HepG2 (cell line): ENCODE measurements around the gene MAP2K3. TPM values are rescaled to one million over a fixed set of nuclear protein-coding genes. Genes with fewer than 3 reads are reported as not detected.

Experiments
- ATAC-seq: fragments of 200-7000 bp; cut with Tn5 transposase; 3 replicates; pipeline ENCODE4 v1.9.1; 2020; ENCODE audit warnings: mild to moderate bottlenecking, moderate library complexity
- BruUV-seq: library from RNA; stranded (reverse); fragments of 400-500 nt; replicated peaks from 2 replicates; lab custom pipeline; 2021; lab: Mats Ljungman, UMichigan
- CTCF ChIA-PET: fragments of 300-600 bp; formaldehyde crosslinking; extraction: SDS; loops from one replicate; lab custom pipeline; 2021; ENCODE audit warnings: low total read pairs, inconsistent platforms, low intra/inter-chr PET ratio; lab: Yijun Ruan, JAX
- POLR2A ChIA-PET: fragments of 350-600 bp; sonication (Branson Sonifier 250); formaldehyde crosslinking; loops from one replicate; lab custom pipeline; 2020; ENCODE audit warnings: antibody characterized with exemption, inconsistent platforms; lab: Yijun Ruan, JAX
- DNase-seq: peaks from one replicate; pipeline ENCODE4 v3.0.0-alpha.2; 2015; ENCODE audit warnings: low spot score
- FAIRE-seq: peaks from 3 replicates; lab custom pipeline; 2011; peaks lifted over from hg19 to GRCh38; lab: Jason Lieb, UNC
- H2AFZ ChIP-seq: one replicate; pipeline ENCODE4 v1.6.1; 2011; ENCODE audit warnings: low read length, inconsistent platforms
- H3K27ac ChIP-seq: fragments of 300-600 bp; 3 replicates; pipeline ENCODE4 v1.8.0; 2011; ENCODE audit warnings: mixed run types, mild to moderate bottlenecking, mixed read lengths, low read length, inconsistent platforms; ENCODE audit not compliant: insufficient read depth; ENCODE audit errors: extremely low read length
- H3K27me3 ChIP-seq, 2 experiments: fragments of 200-600 bp in 1 of 2; 2 replicates in 1 of 2; 3 replicates in 1 of 2; pipeline versions ENCODE4 v1.6.0 to v1.8.0; 2011; ENCODE audit warnings: low read length in 2 of 2, mild to moderate bottlenecking in 2 of 2, moderate library complexity in 2 of 2, inconsistent platforms in 1 of 2; ENCODE audit not compliant: insufficient read depth in 2 of 2, control insufficient read depth in 1 of 2
- H3K36me3 ChIP-seq, 2 experiments: fragments of 200-600 bp in 1 of 2; replicated peaks in 1 of 2; 2 replicates in 1 of 2; 3 replicates in 1 of 2; pipeline versions ENCODE4 v1.5.1 to v1.8.0; 2011; ENCODE audit warnings: low read length in 2 of 2, inconsistent platforms in 1 of 2; ENCODE audit not compliant: insufficient read depth in 2 of 2, control insufficient read depth in 1 of 2
- H3K4me1 ChIP-seq: 2 replicates; pipeline ENCODE4 v1.5.1; 2012; ENCODE audit warnings: low read length, inconsistent platforms; ENCODE audit not compliant: insufficient read depth
- H3K4me2 ChIP-seq: 2 replicates; pipeline ENCODE4 v1.6.0; 2011; ENCODE audit warnings: low read depth, low read length, inconsistent platforms
- H3K4me3 ChIP-seq, 3 experiments: fragments of 200-600 bp in 1 of 3; sonication (generic), shearing (Covaris generic) in 1 of 3; replicated peaks in 1 of 3; 2 replicates each; pipeline ENCODE4 v1.5.1; 2011 to 2016; ENCODE audit warnings: low read length in 3 of 3, inconsistent platforms in 2 of 3, low read depth in 2 of 3, mild to moderate bottlenecking in 2 of 3, control low read depth in 1 of 3, mixed read lengths in 1 of 3; ENCODE audit not compliant: insufficient read depth in 1 of 3
- H3K79me2 ChIP-seq: one replicate; pipeline ENCODE4 v1.6.1; 2011; ENCODE audit warnings: low read length, inconsistent platforms; ENCODE audit not compliant: insufficient read depth
- H3K9ac ChIP-seq: 2 replicates; pipeline ENCODE4 v1.6.0; 2011; ENCODE audit warnings: mild to moderate bottlenecking, low read depth, low read length, inconsistent platforms; ENCODE audit not compliant: insufficient read depth
- H3K9me3 ChIP-seq: 2 replicates; pipeline ENCODE4 v1.5.1; 2012; ENCODE audit warnings: mild to moderate bottlenecking, low read length
- H4K20me1 ChIP-seq: 2 replicates; pipeline ENCODE4 v1.6.0; 2011; ENCODE audit warnings: inconsistent platforms, mild to moderate bottlenecking, low read length, moderate library complexity; ENCODE audit not compliant: insufficient read depth
- GLI4 ChIP-seq: sonication (generic); formaldehyde crosslinking; IDR thresholded peaks from 2 replicates; pipeline ENCODE4 v1.5.1; 2020; ENCODE audit warnings: missing genetic modification reagents, mild to moderate bottlenecking, moderate library complexity, borderline replicate concordance
- NFATC3 ChIP-seq: sonication (generic); formaldehyde crosslinking; IDR thresholded peaks from 2 replicates; pipeline ENCODE4 v1.5.1; 2020; ENCODE audit warnings: mild to moderate bottlenecking, missing genetic modification reagents
- STAG1 ChIP-seq: sonication (generic); formaldehyde crosslinking; IDR thresholded peaks from 2 replicates; pipeline ENCODE4 v1.4.0; 2020; ENCODE audit warnings: missing genetic modification reagents
- TBX2 ChIP-seq: sonication (generic); formaldehyde crosslinking; IDR thresholded peaks from 2 replicates; pipeline ENCODE4 v1.5.0; 2020; ENCODE audit warnings: missing genetic modification reagents, mild to moderate bottlenecking, borderline replicate concordance
- TRIM24 ChIP-seq: sonication (generic); formaldehyde crosslinking; IDR thresholded peaks from 2 replicates; pipeline ENCODE4 v1.8.0; 2022; ENCODE audit warnings: mild to moderate bottlenecking, missing genetic modification reagents
- ZIK1 ChIP-seq: sonication (generic); formaldehyde crosslinking; IDR thresholded peaks from 2 replicates; pipeline ENCODE4 v1.5.0; 2020; ENCODE audit warnings: mild to moderate bottlenecking, low read depth, missing genetic modification reagents, borderline replicate concordance
- ZKSCAN5 ChIP-seq: sonication (generic); formaldehyde crosslinking; IDR thresholded peaks from 2 replicates; pipeline ENCODE4 v1.5.1; 2020; ENCODE audit warnings: mild to moderate bottlenecking, missing genetic modification reagents
- ZNF343 ChIP-seq: sonication (generic); formaldehyde crosslinking; IDR thresholded peaks from 2 replicates; pipeline ENCODE4 v1.4.0; 2020; ENCODE audit warnings: mild to moderate bottlenecking, missing genetic modification reagents
- ZNF350 ChIP-seq: sonication (generic); formaldehyde crosslinking; IDR thresholded peaks from 2 replicates; pipeline ENCODE4 v1.4.0; 2020; ENCODE audit warnings: mild to moderate bottlenecking, low read depth, missing genetic modification reagents, borderline replicate concordance
- ZNF629 ChIP-seq: sonication (generic); formaldehyde crosslinking; conservative IDR thresholded peaks from 2 replicates; pipeline ENCODE4 v1.5.0; 2020; ENCODE audit warnings: missing genetic modification reagents
- WGBS: methylation state at CpG from one replicate; pipeline ENCODE4 v1.1.6; 2017; ENCODE audit warnings: low lambda C conversion rate; 5-methylcytosine and 5-hydroxymethylcytosine counted together
- in situ Hi-C: cut with HindIII; loops from 2 replicates; pipeline ENCODE4 v1.10.0; 2017; ENCODE audit warnings: low pct_unique_long_range_greater_than_20kb; ENCODE audit not compliant: extremely low pct_ligation_motif_present
- intact Hi-C: fragments of 100-400 bp; cut with micrococcal nuclease; formaldehyde crosslinking; loops from one replicate; pipeline ENCODE4 v1.10.0; 2022; ENCODE audit not compliant: unreplicated experiment
- polyA plus RNA-seq, 8 experiments: library from polyadenylated mRNA; depleted of rRNA in 3 of 8; stranded (reverse) in 7 of 8; unstranded in 1 of 8; fragments of >200 nt; fragmentation: Illumina TruSeq in 4 of 8; extraction: Trizol in 4 of 8; gene quantifications; 2 replicates each; pipeline versions ENCODE4 v1.2.1 to v1.2.3, GENCODE V29; 2011 to 2016; ENCODE audit warnings: low read depth in 4 of 8, missing spikeins in 1 of 8, mixed read lengths in 1 of 8; ENCODE audit not compliant: insufficient read depth in 1 of 8
- total RNA-seq, 5 experiments: library from RNA; depleted of rRNA; stranded (reverse); fragments of >200 nt; fragmentation: Illumina TruSeq; extraction: Trizol; gene quantifications; 2 replicates each; pipeline ENCODE4 v1.2.3, GENCODE V29; 2016; ENCODE audit warnings: low read depth in 1 of 5
- TF ChIP-seq, protein P1 (sequence below): sonication (generic); formaldehyde crosslinking; IDR thresholded peaks from 2 replicates; pipeline ENCODE4 v1.5.0; 2020; ENCODE audit warnings: mild to moderate bottlenecking, missing genetic modification reagents, borderline replicate concordance
- TF ChIP-seq, protein P2 (sequence below): IDR thresholded peaks from 2 replicates; pipeline ENCODE4 v1.6.1; 2016; ENCODE audit warnings: missing biosample characterization, missing genetic modification reagents, low read depth
- TF ChIP-seq, protein P3 (sequence below): sonication (generic); formaldehyde crosslinking; IDR thresholded peaks from 2 replicates; pipeline ENCODE4 v1.5.0; 2020; ENCODE audit warnings: mild to moderate bottlenecking, missing genetic modification reagents, moderate library complexity

The MAP2K3 gene
- total and polyA plus RNA-seq, 2 of the 13 experiments (the other 11 are each of a cell fraction or from before 2014, with no cell fraction given), result 20.5 to 27.4 TPM

DNA sequence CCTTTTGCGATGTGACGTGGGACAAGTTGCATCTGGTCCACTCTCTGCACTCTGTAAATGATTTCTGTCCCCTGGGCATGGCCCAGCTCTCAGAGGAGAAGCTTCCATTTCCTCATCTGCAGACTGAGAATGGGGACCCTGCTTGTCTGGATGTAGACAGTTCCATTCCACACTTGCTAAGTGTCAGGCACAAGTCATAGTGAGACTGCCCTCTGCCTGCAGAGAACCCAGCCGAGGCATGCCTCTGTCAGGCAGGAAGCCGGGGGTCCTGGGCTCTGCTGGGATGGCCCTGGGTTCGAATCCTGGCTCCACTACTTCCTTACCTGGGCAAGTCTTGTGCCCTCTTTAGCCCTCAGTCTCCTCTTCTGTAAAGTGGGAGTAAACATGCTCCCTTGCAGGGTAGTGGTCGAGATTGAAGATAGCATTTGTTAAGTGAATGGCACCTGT lies 4.1 kb downstream of the MAP2K3 start:
- 69% methylated on average over 6 of the region's 6 CpGs for WGBS
- Histone ChIP-seq H3K4me1 (peaks cover 34% of the 10 kb centered on the region), H3K27ac (peak overlapping the region; percentile 90), H3K27me3 (no peaks in the 10 kb centered on the region; a peak in 3 of 5 replicates), H3K9me3 (no peaks in the 10 kb centered on the region), H3K36me3 (peaks cover 9 to 14% of the 10 kb centered on the region in 2 experiments), H4K20me1 (peaks cover 30% of the 10 kb centered on the region), H3K79me2 (peaks cover 79% of the 10 kb centered on the region), H3K4me3 (peak overlapping the region; percentile 54 to 95 (median 61)), H3K4me2 (peak overlapping the region; percentile 93), H3K9ac (peak overlapping the region; percentile 68), H2AFZ (no peak overlapping the region)
- no TSS peak for BruUV-seq
- ATAC-seq (no peak), FAIRE-seq (no peak), DNase-seq (no peak)
- ChIA-PET CTCF (no interaction called here), POLR2A (interaction anchor here (3.6 to 4.1 kb wide), 2 partner anchors 14 to 245 kb away, joined by 16 to 56 read pairs; partner anchors contain the start of gene USP22)
- in situ Hi-C loops (loop anchor here (10.0 kb wide), 2 partner anchors 164 to 166 kb away; partner anchors contain the start of gene DHRS7B), intact Hi-C loops (loop anchor here (5.0 to 10.0 kb wide), 2 partner anchors 36 to 244 kb away; partner anchors contain the start of genes NATD1 and USP22)
- TF ChIP-seq, protein P1, sequence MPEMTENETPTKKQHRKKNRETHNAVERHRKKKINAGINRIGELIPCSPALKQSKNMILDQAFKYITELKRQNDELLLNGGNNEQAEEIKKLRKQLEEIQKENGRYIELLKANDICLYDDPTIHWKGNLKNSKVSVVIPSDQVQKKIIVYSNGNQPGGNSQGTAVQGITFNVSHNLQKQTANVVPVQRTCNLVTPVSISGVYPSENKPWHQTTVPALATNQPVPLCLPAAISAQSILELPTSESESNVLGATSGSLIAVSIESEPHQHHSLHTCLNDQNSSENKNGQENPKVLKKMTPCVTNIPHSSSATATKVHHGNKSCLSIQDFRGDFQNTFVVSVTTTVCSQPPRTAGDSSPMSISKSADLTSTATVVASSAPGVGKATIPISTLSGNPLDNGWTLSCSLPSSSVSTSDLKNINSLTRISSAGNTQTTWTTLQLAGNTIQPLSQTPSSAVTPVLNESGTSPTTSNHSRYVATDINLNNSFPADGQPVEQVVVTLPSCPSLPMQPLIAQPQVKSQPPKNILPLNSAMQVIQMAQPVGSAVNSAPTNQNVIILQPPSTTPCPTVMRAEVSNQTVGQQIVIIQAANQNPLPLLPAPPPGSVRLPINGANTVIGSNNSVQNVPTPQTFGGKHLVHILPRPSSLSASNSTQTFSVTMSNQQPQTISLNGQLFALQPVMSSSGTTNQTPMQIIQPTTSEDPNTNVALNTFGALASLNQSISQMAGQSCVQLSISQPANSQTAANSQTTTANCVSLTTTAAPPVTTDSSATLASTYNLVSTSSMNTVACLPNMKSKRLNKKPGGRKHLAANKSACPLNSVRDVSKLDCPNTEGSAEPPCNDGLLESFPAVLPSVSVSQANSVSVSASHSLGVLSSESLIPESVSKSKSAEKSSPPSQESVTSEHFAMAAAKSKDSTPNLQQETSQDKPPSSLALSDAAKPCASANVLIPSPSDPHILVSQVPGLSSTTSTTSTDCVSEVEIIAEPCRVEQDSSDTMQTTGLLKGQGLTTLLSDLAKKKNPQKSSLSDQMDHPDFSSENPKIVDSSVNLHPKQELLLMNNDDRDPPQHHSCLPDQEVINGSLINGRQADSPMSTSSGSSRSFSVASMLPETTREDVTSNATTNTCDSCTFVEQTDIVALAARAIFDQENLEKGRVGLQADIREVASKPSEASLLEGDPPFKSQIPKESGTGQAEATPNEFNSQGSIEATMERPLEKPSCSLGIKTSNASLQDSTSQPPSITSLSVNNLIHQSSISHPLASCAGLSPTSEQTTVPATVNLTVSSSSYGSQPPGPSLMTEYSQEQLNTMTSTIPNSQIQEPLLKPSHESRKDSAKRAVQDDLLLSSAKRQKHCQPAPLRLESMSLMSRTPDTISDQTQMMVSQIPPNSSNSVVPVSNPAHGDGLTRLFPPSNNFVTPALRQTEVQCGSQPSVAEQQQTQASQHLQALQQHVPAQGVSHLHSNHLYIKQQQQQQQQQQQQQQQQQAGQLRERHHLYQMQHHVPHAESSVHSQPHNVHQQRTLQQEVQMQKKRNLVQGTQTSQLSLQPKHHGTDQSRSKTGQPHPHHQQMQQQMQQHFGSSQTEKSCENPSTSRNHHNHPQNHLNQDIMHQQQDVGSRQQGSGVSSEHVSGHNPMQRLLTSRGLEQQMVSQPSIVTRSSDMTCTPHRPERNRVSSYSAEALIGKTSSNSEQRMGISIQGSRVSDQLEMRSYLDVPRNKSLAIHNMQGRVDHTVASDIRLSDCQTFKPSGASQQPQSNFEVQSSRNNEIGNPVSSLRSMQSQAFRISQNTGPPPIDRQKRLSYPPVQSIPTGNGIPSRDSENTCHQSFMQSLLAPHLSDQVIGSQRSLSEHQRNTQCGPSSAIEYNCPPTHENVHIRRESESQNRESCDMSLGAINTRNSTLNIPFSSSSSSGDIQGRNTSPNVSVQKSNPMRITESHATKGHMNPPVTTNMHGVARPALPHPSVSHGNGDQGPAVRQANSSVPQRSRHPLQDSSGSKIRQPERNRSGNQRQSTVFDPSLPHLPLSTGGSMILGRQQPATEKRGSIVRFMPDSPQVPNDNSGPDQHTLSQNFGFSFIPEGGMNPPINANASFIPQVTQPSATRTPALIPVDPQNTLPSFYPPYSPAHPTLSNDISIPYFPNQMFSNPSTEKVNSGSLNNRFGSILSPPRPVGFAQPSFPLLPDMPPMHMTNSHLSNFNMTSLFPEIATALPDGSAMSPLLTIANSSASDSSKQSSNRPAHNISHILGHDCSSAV (CRISPR knock-in tag), result no peak
- TF ChIP-seq, protein P2, sequence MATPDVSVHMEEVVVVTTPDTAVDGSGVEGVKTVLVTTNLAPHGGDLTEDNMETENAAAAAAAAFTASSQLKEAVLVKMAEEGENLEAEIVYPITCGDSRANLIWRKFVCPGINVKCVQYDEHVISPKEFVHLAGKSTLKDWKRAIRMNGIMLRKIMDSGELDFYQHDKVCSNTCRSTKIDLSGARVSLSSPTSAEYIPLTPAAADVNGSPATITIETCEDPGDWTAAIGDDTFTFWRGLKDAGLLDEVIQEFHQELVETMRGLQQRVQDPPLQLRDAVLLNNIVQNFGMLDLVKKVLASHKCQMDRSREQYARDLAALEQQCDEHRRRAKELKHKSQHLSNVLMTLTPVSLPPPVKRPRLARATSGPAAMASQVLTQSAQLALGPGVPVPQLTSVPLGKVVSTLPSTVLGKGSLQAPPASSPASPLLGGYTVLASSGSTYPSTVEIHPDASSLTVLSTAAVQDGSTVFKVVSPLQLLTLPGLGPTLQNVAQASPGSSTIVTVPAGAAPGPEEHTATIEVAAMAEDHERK, result no peak
- TF ChIP-seq ZNF629 (CRISPR knock-in tag) (peak; percentile 65; the same call in 1 of the 2 replicates), ZNF350 (CRISPR knock-in tag) (no peak), STAG1 (CRISPR knock-in tag) (0 out of 2 replicates have a peak, but pooled peaks have one; percentile 12), ZIK1 (CRISPR knock-in tag) (no peak), NFATC3 (CRISPR knock-in tag) (no peak), TBX2 (no peak), TRIM24 (CRISPR knock-in tag) (no peak), ZKSCAN5 (CRISPR knock-in tag) (no peak), ZNF343 (no peak), GLI4 (no peak)
- TF ChIP-seq, protein P3, sequence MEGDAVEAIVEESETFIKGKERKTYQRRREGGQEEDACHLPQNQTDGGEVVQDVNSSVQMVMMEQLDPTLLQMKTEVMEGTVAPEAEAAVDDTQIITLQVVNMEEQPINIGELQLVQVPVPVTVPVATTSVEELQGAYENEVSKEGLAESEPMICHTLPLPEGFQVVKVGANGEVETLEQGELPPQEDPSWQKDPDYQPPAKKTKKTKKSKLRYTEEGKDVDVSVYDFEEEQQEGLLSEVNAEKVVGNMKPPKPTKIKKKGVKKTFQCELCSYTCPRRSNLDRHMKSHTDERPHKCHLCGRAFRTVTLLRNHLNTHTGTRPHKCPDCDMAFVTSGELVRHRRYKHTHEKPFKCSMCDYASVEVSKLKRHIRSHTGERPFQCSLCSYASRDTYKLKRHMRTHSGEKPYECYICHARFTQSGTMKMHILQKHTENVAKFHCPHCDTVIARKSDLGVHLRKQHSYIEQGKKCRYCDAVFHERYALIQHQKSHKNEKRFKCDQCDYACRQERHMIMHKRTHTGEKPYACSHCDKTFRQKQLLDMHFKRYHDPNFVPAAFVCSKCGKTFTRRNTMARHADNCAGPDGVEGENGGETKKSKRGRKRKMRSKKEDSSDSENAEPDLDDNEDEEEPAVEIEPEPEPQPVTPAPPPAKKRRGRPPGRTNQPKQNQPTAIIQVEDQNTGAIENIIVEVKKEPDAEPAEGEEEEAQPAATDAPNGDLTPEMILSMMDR, result peak; percentile 30
